HepG2 (cell line): ENCODE measurements around the gene SLFNL1.

Source experiments
- ARNTL ChIP-seq: sonication (generic); formaldehyde crosslinking; IDR thresholded peaks from 2 replicates; pipeline ENCODE4 v1.4.0; 2020; ENCODE audit warnings: mild to moderate bottlenecking, missing genetic modification reagents
- EHMT2 ChIP-seq: fragments of 200-600 bp; sonication (generic); IDR thresholded peaks from 2 replicates; pipeline ENCODE4 v1.7.0; 2017; ENCODE audit warnings: antibody characterized with exemption, low read depth, low read length, borderline replicate concordance
- MXI1 ChIP-seq: IDR thresholded peaks from 3 replicates; pipeline ENCODE4 v1.6.1; 2012; ENCODE audit warnings: low read depth, low read length, inconsistent platforms, borderline replicate concordance
- NBN ChIP-seq: fragments of 450-650 bp; conservative IDR thresholded peaks from 2 replicates; pipeline ENCODE4 v1.6.1; 2017
- ZFP36 ChIP-seq: fragments of 150-350 bp; IDR thresholded peaks from 2 replicates; pipeline ENCODE4 v1.6.1; 2018; ENCODE audit warnings: borderline replicate concordance, low read length, low read depth; ENCODE audit not compliant: partially characterized antibody
- ZNF589 ChIP-seq: sonication (generic); formaldehyde crosslinking; conservative IDR thresholded peaks from 2 replicates; pipeline ENCODE4 v1.8.0; 2022; ENCODE audit warnings: mild to moderate bottlenecking, moderate library complexity, missing genetic modification reagents
- TF ChIP-seq, protein P1 (sequence below): sonication (generic); formaldehyde crosslinking; IDR thresholded peaks from 2 replicates; pipeline ENCODE4 v1.4.0; 2020; ENCODE audit warnings: missing genetic modification reagents
- TF ChIP-seq, protein P2 (sequence below): fragments of 450-650 bp; IDR thresholded peaks from 2 replicates; pipeline ENCODE4 v1.6.1; 2016
- TF ChIP-seq, protein P3 (sequence below): sonication (generic); formaldehyde crosslinking; IDR thresholded peaks from 2 replicates; pipeline ENCODE4 v1.5.0; 2020; ENCODE audit warnings: mild to moderate bottlenecking, missing genetic modification reagents, moderate library complexity

DNA sequence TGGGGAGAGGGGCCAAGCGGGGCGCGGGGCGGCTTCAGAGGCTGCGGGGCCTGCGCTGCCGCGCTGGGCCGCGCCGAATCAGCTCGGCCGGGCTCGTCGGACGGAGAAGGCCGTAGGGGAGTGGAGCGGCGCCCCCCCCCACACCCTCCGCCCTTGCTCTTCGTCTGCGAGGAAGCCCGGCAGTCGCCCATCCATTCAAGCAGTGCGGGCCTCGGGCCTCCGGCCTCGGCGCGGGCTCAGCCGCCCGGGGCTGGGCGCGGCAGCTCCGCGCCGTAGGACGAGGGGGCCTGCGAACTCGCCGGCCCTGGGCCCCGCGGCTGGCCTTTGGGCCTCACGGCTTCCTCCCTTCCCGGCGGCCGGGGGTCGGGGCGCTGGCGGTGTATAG lies 41.5 kb downstream of the SLFNL1 start:
- TF ChIP-seq, protein P1, sequence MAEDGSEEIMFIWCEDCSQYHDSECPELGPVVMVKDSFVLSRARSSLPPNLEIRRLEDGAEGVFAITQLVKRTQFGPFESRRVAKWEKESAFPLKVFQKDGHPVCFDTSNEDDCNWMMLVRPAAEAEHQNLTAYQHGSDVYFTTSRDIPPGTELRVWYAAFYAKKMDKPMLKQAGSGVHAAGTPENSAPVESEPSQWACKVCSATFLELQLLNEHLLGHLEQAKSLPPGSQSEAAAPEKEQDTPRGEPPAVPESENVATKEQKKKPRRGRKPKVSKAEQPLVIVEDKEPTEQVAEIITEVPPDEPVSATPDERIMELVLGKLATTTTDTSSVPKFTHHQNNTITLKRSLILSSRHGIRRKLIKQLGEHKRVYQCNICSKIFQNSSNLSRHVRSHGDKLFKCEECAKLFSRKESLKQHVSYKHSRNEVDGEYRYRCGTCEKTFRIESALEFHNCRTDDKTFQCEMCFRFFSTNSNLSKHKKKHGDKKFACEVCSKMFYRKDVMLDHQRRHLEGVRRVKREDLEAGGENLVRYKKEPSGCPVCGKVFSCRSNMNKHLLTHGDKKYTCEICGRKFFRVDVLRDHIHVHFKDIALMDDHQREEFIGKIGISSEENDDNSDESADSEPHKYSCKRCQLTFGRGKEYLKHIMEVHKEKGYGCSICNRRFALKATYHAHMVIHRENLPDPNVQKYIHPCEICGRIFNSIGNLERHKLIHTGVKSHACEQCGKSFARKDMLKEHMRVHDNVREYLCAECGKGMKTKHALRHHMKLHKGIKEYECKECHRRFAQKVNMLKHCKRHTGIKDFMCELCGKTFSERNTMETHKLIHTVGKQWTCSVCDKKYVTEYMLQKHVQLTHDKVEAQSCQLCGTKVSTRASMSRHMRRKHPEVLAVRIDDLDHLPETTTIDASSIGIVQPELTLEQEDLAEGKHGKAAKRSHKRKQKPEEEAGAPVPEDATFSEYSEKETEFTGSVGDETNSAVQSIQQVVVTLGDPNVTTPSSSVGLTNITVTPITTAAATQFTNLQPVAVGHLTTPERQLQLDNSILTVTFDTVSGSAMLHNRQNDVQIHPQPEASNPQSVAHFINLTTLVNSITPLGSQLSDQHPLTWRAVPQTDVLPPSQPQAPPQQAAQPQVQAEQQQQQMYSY, result no peak
- TF ChIP-seq ARNTL (CRISPR knock-in tag), result no peak
- TF ChIP-seq ZFP36, result no peak
- TF ChIP-seq NBN, result no peak
- no peak for TF ChIP-seq ZNF589 (CRISPR knock-in tag)
- TF ChIP-seq, protein P2, sequence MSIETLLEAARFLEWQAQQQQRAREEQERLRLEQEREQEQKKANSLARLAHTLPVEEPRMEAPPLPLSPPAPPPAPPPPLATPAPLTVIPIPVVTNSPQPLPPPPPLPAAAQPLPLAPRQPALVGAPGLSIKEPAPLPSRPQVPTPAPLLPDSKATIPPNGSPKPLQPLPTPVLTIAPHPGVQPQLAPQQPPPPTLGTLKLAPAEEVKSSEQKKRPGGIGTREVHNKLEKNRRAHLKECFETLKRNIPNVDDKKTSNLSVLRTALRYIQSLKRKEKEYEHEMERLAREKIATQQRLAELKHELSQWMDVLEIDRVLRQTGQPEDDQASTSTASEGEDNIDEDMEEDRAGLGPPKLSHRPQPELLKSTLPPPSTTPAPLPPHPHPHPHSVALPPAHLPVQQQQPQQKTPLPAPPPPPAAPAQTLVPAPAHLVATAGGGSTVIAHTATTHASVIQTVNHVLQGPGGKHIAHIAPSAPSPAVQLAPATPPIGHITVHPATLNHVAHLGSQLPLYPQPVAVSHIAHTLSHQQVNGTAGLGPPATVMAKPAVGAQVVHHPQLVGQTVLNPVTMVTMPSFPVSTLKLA, result no peak
- TF ChIP-seq, protein P3, sequence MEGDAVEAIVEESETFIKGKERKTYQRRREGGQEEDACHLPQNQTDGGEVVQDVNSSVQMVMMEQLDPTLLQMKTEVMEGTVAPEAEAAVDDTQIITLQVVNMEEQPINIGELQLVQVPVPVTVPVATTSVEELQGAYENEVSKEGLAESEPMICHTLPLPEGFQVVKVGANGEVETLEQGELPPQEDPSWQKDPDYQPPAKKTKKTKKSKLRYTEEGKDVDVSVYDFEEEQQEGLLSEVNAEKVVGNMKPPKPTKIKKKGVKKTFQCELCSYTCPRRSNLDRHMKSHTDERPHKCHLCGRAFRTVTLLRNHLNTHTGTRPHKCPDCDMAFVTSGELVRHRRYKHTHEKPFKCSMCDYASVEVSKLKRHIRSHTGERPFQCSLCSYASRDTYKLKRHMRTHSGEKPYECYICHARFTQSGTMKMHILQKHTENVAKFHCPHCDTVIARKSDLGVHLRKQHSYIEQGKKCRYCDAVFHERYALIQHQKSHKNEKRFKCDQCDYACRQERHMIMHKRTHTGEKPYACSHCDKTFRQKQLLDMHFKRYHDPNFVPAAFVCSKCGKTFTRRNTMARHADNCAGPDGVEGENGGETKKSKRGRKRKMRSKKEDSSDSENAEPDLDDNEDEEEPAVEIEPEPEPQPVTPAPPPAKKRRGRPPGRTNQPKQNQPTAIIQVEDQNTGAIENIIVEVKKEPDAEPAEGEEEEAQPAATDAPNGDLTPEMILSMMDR, result no peak
- TF ChIP-seq MXI1, result no peak
- no peak for TF ChIP-seq EHMT2
